NCI-H187 (cell line): ENCODE data around the gene PIP4P1.
A peak's percentile ranks its signal among the peaks of the same experiment; 100 is the strongest.
"Not testable (repeated sequence)": the region's sequence is repeated elsewhere in the genome, so short reads cannot be mapped to it uniquely, and the experiment has no call there.

ENCODE experiments used
- DNase-seq, 2 experiments: peaks; one replicate each; lab custom pipeline; 2025; lab: John Stamatoyannopoulos, UW

The PIP4P1 gene

DNA sequence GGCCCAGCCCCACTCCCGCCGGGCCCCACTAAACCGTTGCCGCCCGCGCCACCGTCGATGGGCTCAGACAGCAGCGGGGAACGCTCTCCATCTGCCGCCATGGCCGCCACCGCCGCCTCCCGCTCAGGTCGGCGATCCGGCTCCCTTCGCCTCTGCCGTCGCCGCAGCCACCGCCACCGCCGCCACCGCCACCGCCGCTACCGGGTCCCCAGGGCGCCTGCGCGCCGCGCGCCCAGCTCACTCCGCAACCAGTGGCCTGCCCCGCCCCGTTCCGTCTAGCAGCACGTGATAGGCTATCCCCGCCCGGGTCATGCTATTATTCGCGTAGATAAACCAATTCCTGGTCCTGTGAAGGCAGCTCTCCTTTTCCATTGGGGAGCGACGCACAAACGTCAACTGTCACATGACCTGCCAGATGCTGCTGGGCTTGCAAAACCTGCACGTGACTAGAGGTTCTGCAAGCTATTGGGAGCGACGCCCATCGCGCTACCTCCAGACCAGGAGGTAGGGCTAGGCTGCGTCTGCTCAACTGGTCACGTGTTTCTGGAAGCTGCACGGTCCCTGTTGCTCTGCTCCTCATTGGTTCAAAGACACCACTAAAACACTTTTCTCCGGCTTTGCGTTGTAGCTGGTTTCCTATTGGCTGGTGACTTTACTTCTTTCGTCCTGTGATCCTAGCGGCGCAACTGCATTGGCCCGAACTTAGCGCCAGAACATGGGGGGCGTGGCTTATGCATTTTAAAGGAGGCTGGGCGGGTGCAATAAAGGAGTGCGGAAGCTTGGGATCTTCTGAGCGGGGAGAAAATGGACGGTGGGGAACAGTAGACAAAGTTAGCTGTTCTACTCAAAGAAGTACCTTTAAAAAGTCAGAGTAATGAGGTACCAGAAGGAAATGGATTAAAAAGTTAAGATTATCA lies at the start of gene PIP4P1:
Gene PIP4P1 (minus strand): TSS at position 210 of the 917 bp plus-strand sequence. CDS start 109 bp downstream, at position 101.
- peak; percentile 98 to 100 for DNase-seq

DNA sequence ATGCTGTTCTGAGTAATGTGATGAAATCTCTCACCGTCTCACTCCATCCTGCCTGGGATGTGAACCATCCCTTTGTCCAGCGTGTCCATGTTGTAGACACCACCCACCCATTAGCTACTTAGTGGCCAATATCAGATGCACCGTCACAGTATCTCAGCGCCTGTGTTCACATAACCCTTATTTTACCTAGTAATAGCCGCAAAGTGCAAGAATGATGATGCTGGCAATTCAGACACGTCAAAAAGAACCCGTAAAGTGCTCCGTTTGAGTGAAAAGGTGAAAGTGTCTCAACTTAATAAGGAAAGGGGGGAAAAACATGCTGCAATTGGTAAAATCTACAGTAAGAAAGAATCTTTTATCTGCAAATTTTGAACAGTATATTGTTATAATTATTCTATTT lies 47.1 kb upstream of the PIP4P1 start:
- no peak for DNase-seq

DNA sequence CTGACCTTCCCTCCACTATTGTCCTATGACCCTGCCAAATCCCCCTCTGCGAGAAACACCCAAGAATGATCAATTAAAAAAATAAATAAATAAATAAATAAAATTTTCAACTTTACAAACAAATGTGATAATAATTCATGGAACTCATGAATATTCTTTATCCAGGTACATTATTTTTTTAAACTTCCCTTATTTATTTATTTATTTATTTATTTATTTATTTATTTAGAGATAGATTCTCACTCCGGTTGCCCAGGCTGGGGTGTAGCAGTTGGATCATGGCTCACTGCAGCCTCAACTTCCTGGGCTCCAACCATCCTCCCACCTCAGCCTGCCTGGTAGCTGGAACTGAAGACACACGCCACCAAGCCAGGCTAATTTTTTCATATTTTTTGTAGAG lies 46.3 kb upstream of the PIP4P1 start:
- DNase-seq: not testable (repeated sequence)

DNA sequence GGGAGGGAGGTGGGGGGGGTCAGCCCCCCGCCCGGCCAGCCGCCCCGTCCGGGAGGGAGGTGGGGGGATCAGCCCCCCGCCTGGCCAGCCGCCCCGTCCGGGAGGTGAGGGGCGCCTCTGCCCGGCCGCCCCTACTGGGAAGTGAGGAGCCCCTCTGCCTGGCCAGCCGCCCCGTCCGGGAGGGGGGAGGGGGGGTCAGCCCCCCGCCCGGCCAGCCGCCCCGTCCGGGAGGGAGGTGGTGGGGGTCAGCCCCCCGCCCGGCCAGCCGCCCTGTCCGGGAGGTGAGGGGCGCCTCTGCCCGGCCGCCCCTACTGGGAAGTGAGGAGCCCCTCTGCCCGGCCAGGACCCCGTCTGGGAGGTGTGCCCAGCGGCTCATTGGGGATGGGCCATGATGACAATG lies 45.5 kb upstream of the PIP4P1 start:
- DNase-seq: not testable (repeated sequence)

DNA sequence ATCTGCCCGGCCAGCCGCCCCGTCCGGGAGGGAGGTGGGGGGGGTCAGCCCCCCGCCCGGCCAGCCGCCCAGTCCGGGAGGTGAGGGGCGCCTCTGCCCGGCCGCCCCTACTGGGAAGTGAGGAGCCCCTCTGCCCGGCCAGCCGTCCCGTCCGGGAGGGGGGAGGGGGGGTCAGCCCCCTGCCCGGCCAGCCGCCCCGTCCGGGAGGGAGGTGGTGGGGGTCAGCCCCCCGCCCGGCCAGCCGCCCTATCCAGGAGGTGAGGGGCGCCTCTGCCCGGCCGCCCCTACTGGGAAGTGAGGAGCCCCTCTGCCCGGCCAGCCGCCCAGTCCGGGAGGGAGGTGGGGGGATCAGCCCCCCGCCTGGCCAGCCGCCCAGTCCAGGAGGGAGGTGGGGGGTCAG lies 45.0 kb upstream of the PIP4P1 start:
- DNase-seq: not testable (repeated sequence)

DNA sequence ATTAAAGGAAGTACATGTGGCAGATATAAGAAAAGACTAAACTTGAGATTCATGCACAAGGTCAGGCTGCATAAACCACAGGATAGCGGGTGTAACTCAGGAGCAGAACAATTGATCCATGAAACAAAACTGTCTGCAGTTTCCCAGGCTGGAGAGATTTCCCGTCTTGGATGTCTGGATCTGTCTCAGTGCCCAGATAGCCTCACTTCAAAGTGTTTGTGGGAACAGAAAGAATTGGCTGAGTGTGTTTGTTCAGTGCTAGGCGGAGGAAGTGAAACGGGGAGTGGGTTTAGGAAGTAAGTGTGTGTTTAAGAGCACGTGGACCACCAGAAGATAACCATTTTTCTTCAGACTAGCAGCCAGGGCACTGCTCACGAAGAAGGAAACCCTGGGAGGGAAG lies 42.7 kb upstream of the PIP4P1 start:
- no peak for DNase-seq

DNA sequence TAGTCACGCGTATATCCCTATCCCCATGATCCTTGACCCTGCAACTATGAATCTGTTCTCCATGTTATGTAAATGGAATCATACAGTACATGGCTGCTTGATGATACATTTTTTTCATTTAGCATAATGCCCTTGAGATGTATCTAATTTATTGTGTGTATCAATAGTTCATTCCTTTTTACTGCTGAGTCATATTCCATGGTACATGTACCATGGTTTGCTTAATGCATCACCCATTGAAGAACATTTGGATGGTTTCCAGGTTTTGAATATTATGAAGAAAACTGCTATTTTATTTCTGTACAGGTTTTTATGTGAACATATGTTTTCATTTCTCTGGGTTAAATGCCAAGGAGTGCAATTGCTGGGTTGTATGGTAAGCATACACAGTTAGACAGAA lies 40.1 kb upstream of the PIP4P1 start:
- DNase-seq: no peak

DNA sequence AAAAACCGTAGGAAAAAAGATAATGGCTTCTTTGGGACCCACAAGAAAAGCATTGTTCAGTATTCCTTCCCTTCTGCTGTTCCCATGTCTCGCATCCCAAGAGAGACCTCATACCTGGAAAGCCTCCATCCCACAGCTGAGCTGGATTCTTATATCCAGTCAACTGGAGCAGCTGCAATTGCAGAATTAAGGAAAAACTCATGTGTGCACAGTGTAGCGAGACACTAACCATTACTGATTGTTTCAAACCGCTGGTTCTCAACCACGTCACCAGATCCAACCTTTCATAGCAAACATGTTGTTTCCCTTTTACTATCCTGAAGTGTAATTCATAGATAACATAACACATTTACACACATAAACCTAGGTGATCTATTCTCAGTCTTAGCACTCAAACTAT lies 38.6 kb upstream of the PIP4P1 start:
- DNase-seq: no peak

DNA sequence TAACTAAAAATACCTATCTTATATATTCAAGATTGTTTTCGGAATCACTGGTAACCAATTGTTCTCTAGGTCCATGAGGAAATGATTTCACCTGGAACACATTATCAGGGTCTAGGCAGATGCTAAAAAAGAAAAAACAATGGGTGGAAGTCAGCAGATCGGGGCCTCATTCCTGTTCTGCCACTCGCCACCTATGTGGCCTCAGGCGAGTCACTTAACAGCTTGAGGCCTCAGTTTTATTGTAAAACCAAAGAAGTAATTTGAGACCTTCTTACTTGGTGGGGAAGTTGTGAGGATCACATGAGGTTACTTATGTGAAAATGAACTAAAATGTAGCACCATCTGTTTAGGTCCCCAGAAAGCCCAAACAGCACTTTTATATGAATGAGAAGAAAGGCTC lies 37.9 kb upstream of the PIP4P1 start:
- DNase-seq: no peak

DNA sequence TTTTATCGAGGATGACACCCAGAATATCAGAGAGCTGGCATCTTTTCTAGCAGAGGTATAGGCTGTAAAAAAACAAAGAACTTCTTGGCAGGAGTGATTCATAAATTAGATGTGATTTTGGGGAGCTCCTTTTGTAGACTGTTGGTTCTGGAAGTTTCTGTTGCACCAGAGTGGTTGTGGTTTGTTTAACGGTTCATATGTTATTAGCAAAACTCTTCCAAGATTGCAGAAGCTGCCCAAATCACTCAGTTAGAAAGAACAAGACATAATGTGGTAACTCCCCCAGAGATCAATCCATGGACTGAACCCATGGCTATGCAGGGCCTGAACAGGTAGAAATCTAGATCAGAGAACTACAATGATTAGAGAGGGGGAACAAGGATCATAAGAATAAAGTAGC lies 37.4 kb upstream of the PIP4P1 start:
- DNase-seq: no peak

DNA sequence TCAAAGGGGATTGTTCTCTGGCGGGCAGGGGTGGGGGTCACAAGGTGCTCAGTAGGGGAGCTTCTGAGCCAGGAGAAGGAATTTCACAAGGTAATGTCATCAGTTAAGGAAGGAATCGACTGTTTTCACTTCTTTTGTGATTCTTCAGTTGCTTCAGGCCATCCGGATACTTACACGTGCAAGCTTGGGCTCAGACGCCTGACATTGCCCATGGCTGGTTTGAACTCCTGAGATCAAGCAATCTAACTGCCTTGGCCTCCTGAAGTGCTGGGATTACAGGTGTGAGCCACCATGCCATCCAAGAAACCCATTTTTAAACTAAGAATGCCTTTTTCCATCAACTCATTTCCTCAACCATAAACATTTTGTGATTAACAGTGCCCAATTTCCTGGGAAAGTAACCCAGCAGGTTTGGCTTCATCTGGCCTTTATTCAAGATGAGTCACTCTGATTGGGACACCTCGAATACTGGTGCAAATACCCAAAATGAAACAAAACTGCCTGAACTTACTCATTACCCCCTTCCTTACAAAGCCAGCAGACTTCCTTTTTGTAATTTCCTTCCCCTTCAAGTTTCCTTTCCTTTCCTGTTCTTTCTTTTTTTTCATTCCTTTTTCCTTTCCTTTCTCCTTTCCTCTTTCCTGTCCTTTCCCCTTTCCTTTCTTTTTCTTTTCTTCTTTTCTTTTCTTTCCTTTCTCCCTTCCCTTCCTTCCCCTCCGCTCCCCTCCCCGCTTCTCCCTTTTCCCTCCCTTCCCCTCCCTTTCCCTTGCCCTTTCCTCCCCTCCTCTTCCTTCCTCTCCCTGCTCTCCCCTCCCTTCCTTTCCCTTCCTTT lies 33.9 kb upstream of the PIP4P1 start:
- DNase-seq: no peak

DNA sequence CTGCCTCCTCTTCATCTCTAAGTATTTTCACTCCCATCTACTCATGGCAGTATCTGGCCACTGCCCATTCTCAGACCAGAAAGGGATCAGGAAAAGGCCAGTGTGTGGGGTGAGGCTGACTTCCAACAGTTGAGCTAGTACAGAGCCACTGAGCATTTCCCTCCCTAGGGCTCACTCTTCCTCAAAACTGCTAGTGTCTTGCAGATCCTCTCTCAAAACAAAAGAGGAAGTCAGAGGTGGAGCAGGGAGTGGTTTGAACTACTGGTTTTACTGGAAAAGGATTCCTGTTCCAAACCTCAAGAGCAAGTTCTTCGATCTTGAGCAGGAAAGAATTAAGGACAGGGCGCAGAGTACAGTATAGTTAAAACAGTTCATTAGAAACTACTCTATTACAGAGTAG lies 32.4 kb upstream of the PIP4P1 start:
- DNase-seq: no peak

DNA sequence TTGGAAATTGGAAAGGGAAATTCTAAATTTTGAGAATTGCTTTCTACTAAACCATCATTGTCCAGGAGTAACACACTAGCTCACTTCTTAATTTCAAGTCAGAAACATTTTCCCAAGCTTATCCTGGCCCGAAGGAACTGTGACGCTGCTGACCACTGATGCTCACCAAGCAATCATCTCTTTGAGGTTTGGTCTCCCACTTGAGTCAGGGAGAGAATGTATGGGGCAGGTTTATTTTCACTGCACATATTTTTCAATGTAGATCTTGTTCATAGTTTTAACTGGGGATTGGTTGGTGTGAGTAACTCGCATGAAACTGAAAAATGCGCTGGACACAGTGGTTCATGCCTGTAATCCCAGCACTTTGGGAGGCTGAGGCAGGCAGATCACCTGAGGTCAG lies 31.3 kb upstream of the PIP4P1 start:
- no peak for DNase-seq

DNA sequence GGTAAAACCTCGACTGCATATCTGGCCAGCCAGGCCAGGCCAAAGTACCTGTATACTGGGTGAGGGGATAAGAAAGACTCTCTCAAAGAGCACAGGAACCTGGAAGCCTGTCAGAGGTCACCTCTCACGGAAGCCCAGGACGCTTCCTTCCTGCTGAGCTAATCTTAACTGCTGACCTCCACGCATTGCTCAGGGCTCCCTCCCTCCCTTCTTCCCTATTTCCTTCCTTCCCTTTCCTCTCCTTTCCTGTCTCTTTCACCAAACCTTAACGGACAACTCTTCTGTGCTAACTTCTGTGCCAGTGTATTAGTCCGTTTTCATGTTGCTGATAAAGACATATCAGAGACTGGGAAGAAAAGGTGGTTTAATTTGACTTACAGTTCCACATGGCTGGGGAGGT lies 29.3 kb upstream of the PIP4P1 start:
- DNase-seq: no peak

DNA sequence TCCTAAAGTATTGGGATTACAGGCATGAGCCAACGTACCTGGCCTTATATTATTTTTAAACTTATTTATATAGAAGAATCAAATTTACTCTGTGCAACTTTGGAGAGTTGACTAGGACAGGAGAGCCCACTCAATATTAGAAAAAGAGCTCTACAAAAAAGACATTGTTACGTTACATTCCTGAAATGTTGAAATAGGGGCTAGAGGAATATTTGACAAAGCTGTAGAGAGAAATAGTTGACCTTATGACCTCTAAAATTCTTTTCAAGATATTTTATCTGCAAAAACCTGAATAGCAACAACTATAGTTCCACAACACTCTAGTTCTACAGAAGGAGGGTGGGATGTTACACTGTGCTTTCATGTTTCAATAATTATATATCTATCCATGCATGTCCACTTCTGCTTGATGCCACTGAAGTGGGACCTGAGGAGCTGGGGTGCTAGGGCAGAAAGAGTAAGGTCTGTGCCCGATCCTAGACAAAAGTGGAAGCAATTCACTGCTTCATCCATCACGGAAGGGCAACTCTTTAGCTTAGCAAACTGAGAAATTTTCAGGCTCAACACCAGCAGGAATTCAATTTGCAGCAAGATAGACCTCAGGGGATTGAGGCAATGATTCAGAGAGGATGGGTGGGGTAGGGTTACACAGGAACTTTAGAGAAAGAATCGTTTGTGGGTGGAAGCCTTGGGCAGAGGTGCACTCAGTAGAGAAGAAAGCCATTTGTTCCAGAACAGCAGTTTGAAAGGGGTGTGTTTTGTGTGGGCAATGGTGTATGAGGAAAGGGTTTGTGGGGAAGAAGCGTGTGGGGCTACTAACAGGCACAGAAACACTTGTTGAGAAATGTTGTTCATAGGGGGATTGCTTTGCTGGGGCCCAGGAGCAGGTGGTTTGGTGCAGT lies 28.1 kb upstream of the PIP4P1 start:
- no peak for DNase-seq

DNA sequence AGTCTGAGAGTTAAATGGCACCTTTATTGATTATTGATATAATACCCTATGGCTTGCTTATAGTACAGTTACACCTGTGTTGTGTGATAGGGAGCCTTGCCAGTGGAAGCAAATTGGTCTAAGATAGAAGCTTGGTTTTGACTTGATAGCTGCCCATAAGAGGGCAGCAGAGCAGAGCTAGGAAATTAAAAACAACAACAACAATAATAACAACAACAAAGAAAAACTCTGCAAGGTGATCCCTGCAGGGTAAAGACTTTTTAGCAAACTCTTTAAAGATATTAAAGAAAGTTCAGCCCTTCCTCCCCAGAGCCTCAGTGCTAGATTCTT lies 26.1 kb upstream of the PIP4P1 start:
- DNase-seq: no peak

DNA sequence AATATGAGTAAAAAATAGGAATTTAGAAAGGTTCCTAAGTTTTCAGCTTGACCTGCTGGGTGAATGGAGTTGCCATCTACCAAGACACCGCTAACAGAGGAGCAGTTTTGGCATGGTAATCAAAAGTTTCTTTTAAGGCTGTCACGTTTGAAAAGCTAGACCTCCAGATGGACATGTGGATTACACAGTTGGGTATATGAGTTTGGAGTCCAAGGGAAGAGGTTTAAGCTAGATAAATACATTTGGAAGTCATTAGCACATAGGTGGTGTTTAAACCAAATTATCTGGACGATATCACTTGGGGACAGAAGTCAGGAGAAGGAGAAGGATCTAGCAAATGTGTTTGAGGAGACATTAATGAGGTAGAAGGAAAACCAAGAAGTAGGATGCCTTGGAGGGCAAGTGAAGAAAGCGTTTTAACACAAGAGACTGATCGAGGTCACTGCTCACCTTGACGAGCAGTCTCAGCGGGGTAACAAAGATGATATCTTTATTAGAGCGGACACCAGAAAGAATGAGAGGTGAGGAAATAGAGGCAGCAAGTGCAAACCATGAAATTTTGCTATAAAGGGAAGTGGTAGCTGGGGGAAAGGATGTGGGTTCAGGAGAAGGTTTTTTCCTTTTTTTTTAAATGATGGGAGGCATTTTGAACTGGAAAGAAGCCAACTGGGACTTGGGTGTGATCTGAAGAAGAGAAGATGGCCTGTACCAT lies 25.6 kb upstream of the PIP4P1 start:
- no peak for DNase-seq

DNA sequence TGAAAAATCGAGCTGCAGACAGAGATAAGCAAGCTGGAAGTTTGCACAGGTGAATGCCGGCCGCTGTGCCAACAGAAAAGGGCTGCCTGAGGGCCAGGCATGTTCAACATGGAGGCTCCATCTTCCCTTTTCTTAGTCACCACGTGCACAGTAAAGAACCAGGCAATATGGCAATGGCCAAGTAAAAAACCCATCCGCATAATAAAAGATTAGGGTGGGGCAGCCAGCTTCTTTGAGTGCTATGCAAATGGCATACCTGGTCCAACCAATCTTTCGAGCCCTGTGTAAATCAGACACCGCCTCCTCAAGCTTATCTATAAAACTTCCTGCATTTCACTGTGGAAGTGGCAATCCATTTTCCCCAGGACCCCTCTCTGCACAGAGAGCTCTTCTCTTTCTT lies 24.7 kb upstream of the PIP4P1 start:
- DNase-seq: no peak

DNA sequence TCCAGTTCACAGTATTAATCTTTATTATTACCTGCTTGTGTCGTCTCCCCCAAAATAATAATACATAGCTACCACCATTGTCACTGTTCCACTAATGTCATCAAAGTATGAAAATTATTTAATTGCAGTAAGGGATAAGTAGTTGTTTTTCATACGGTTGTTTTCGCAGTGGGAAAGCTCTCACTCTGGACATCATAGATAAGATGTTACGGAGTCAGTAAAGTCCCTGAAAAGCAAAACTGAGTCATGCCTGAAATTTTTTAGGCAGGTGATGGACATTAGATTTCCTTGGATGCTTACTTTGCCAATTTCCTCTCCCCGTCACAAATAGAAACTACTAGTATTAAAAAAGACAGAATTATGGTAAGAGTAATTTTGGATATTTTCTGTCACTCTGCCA lies 21.1 kb upstream of the PIP4P1 start:
- DNase-seq: no peak

DNA sequence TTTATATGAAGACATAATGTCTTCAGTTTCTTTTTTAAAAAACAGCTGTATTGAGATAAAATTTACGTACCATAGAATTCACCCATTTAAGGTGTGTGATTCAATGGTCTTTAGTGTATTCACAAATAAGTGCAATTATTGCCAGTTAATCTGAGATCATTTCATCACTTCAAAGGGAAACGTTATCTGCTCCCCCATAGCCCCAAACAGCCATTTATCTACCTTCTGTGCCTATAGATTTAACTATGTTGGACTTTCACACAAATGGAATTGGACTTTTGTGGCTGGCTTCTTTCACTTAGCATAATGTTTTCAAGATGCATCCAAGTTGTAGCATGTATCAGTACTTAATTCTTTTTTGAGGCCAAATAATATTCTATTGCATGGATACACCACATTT lies 17.7 kb upstream of the PIP4P1 start:
- no peak for DNase-seq

DNA sequence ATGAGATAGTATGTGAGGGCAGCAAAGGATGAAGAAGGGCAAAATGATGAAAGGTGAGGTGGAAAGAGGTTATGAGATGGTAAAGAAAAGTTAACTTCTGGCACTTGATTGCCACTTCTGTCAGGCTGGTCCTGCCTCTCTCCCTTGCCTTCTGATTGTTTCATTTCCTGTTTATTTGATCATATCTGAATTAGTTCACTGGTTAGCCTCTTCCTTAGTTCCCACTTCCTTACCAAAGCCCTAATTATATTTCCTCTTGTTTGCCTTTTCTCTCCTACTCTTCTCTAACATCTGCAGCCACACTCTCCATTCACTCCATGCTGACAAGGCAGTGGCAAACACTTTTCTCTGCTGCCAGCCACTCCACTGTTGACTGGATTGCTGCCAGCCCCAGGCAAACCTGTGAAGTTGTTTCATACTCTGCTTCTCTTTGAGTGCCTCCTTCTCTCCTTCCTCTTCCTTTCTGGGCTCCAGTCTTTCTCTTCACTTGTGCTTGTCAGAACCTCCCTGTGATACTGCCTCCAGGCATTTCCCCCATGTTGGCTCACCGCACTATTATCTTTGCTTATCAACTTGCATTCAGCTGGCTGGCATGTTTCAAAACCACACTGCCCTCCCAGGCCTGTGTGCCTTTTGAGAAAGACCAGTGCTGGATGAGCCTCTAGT lies 16.1 kb upstream of the PIP4P1 start:
- DNase-seq: no peak
